ENCODE data around the gene TEX54. TPM values are rescaled to one million over a fixed set of nuclear protein-coding genes. Genes with fewer than 3 reads are reported as not detected.
A peak's percentile ranks its signal among the peaks of the same experiment; 100 is the strongest.

TEX54 gene
- total and polyA plus RNA-seq, 2 of the 13 experiments (the other 11 are each of a cell fraction or from before 2014, with no cell fraction given), result not detected

GRCh38 chr11:62841361-62842170, 8.9 kb upstream of the TEX54 start (continued):
- TF ChIP-seq FOXP4 (CRISPR knock-in tag; IDR thresholded peaks at IDR 0.05) (peak; percentile 75), KLF6 (CRISPR knock-in tag; IDR thresholded peaks at IDR 0.05) (peak; percentile 99), ZKSCAN5 (CRISPR knock-in tag; IDR thresholded peaks at IDR 0.05) (no peak; the same call in 1 of the 2 replicates), ZNF724P (CRISPR knock-in tag; IDR thresholded peaks at IDR 0.05; ENCODE audit: borderline replicate concordance) (peak; percentile 63; the same call in 1 of the 2 replicates), ZNF225 (CRISPR knock-in tag; IDR thresholded peaks at IDR 0.05) (no peak), ZMYM4 (CRISPR knock-in tag; IDR thresholded peaks at IDR 0.05) (peak; percentile 63; the same call in 1 of the 2 replicates), KDM5B (CRISPR knock-in tag; IDR thresholded peaks at IDR 0.05; ENCODE audit: borderline replicate concordance) (no peak), ATF7 (IDR thresholded peaks at IDR 0.05) (peak; percentile 38), ATF7 (CRISPR knock-in tag; IDR thresholded peaks at IDR 0.05) (no peak; the same call in 1 of the 2 replicates), GATA4 (IDR thresholded peaks at IDR 0.05; ENCODE audit: borderline replicate concordance, low read depth) (peak; percentile 100), ZNF432 (CRISPR knock-in tag; IDR thresholded peaks at IDR 0.05; ENCODE audit: borderline replicate concordance) (no peak), ZNF3 (CRISPR knock-in tag; IDR thresholded peaks at IDR 0.05) (peak; percentile 40; the same call in 1 of the 2 replicates), PLRG1 (conservative IDR thresholded peaks at IDR 0.05) (no peak), SETDB1 (CRISPR knock-in tag; IDR thresholded peaks at IDR 0.05; ENCODE audit: borderline replicate concordance) (no peak), TMF1 (CRISPR knock-in tag; IDR thresholded peaks at IDR 0.05; ENCODE audit: low read depth) (peak; percentile 24; the same call in 1 of the 2 replicates), ZFP36L1 (CRISPR knock-in tag; IDR thresholded peaks at IDR 0.05) (peak; percentile 69; the same call in 1 of the 2 replicates), MED1 (CRISPR knock-in tag; IDR thresholded peaks at IDR 0.05) (peak; percentile 100), NCOR1 (IDR thresholded peaks at IDR 0.05; ENCODE audit: borderline replicate concordance, low read length) (0 out of 2 replicates have a peak, but pooled peaks have one; percentile 34), CHD4 (IDR thresholded peaks at IDR 0.05; ENCODE audit: borderline replicate concordance, low read length) (no peak), CREB1 (IDR thresholded peaks at IDR 0.05) (peak; percentile 52; the same call in 1 of the 2 replicates), CREB1 (CRISPR knock-in tag; IDR thresholded peaks at IDR 0.05) (peak; percentile 88), JARID2 (CRISPR knock-in tag; IDR thresholded peaks at IDR 0.05; ENCODE audit: insufficient replicate concordance) (peak; percentile 89), SNAPC5 (CRISPR knock-in tag; IDR thresholded peaks at IDR 0.05; ENCODE audit: borderline replicate concordance) (peak; percentile 100), THAP11 (CRISPR knock-in tag; IDR thresholded peaks at IDR 0.05) (peak; percentile 91), GPN1 (CRISPR knock-in tag; IDR thresholded peaks at IDR 0.05; ENCODE audit: borderline replicate concordance) (no peak)
- TF ChIP-seq, protein P1, sequence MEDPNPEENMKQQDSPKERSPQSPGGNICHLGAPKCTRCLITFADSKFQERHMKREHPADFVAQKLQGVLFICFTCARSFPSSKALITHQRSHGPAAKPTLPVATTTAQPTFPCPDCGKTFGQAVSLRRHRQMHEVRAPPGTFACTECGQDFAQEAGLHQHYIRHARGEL (CRISPR knock-in tag; IDR thresholded peaks at IDR 0.05), result no peak
- TF ChIP-seq, protein P2, sequence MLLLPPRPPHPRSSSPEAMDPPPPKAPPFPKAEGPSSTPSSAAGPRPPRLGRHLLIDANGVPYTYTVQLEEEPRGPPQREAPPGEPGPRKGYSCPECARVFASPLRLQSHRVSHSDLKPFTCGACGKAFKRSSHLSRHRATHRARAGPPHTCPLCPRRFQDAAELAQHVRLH (CRISPR knock-in tag; IDR thresholded peaks at IDR 0.05; ENCODE audit: borderline replicate concordance, low read depth), result peak; percentile 71; the same call in 1 of the 2 replicates
- TF ChIP-seq, protein P3, sequence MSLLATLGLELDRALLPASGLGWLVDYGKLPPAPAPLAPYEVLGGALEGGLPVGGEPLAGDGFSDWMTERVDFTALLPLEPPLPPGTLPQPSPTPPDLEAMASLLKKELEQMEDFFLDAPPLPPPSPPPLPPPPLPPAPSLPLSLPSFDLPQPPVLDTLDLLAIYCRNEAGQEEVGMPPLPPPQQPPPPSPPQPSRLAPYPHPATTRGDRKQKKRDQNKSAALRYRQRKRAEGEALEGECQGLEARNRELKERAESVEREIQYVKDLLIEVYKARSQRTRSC (CRISPR knock-in tag; IDR thresholded peaks at IDR 0.05; ENCODE audit: low read depth), result no peak
